Hepatocyte (in vitro differentiated cells): ENCODE results near the gene ATP8A2. TPM values are rescaled to one million over a fixed set of nuclear protein-coding genes. Genes with fewer than 3 reads are reported as not detected.

Source experiments
- DNase-seq: peaks from one replicate; pipeline ENCODE4 v3.0.0-alpha.2; 2016; ENCODE audit warnings: low spot score
- H2AFZ ChIP-seq: fragments of 200-600 bp; sonication (generic); 2 replicates; pipeline ENCODE4 v1.6.0; 2016; ENCODE audit warnings: antibody characterized with exemption, mild to moderate bottlenecking
- H3K27ac ChIP-seq: fragments of 200-600 bp; sonication (generic); 2 replicates; pipeline ENCODE4 v1.5.1; 2016; ENCODE audit warnings: mild to moderate bottlenecking
- H3K27me3 ChIP-seq: fragments of 200-600 bp; sonication (generic); 2 replicates; pipeline ENCODE4 v1.6.1; 2016
- H3K36me3 ChIP-seq: fragments of 200-600 bp; sonication (generic); replicated peaks from 2 replicates; pipeline ENCODE4 v1.5.1; 2016; ENCODE audit warnings: low read depth; ENCODE audit not compliant: insufficient read depth
- H3K4me1 ChIP-seq: fragments of 200-600 bp; sonication (generic); 2 replicates; pipeline ENCODE4 v1.5.1; 2016; ENCODE audit warnings: mild to moderate bottlenecking, moderate library complexity; ENCODE audit not compliant: insufficient read depth
- H3K4me2 ChIP-seq: fragments of 200-600 bp; sonication (generic); 2 replicates; pipeline ENCODE4 v1.6.0; 2016
- H3K4me3 ChIP-seq: fragments of 200-600 bp; sonication (generic); 2 replicates; pipeline ENCODE4 v1.5.1; 2016; ENCODE audit warnings: mild to moderate bottlenecking
- H3K79me2 ChIP-seq: fragments of 200-600 bp; sonication (generic); 2 replicates; pipeline ENCODE4 v1.6.0; 2017; ENCODE audit warnings: mild to moderate bottlenecking
- H3K9me2 ChIP-seq: fragments of 200-600 bp; sonication (generic); replicated peaks from 2 replicates; pipeline ENCODE4 v1.6.0; 2017; ENCODE audit warnings: mild to moderate bottlenecking; ENCODE audit not compliant: insufficient read depth
- H3K9me3 ChIP-seq: fragments of 200-600 bp; sonication (generic); 2 replicates; pipeline ENCODE4 v1.5.1; 2016; ENCODE audit warnings: low read depth, mild to moderate bottlenecking
- H4K20me1 ChIP-seq: fragments of 200-600 bp; sonication (generic); 2 replicates; pipeline ENCODE4 v1.6.0; 2016; ENCODE audit warnings: mild to moderate bottlenecking; ENCODE audit not compliant: insufficient read depth, poor library complexity, severe bottlenecking
- CTCF ChIP-seq: fragments of 200-600 bp; sonication (generic); IDR thresholded peaks from 2 replicates; pipeline ENCODE4 v1.5.1; 2016; ENCODE audit warnings: antibody characterized with exemption, mild to moderate bottlenecking; ENCODE audit not compliant: poor library complexity
- EZH2 ChIP-seq: fragments of 200-600 bp; sonication (generic); IDR thresholded peaks from 2 replicates; pipeline ENCODE4 v1.6.1; 2016; ENCODE audit warnings: antibody characterized with exemption, mild to moderate bottlenecking, borderline replicate concordance
- EZH2phosphoT487 ChIP-seq: fragments of 200-600 bp; sonication (generic); IDR thresholded peaks from one replicate; pipeline ENCODE4 v1.6.1; 2018; ENCODE audit warnings: antibody characterized with exemption, mild to moderate bottlenecking, low read depth, moderate library complexity; ENCODE audit not compliant: unreplicated experiment, severe bottlenecking
- WGBS: methylation state at CpG from one replicate; pipeline ENCODE4 v1.1.6; 2016; ENCODE audit warnings: low lambda C conversion rate; ENCODE audit errors: missing lambda C conversion rate; 5-methylcytosine and 5-hydroxymethylcytosine counted together
- polyA plus RNA-seq: library from polyadenylated mRNA; unstranded; fragments of >200 nt; fragmentation: Nextera tagmentation; extraction: Ambion mirVana; gene quantifications from 2 replicates; pipeline ENCODE4 v1.2.1, GENCODE V29; 2016
- total RNA-seq: library from RNA; depleted of rRNA; stranded (reverse); fragments of >200 nt; gene quantifications from 2 replicates; pipeline ENCODE4 v1.2.3, GENCODE V29; 2014

ATP8A2 gene
- total and polyA plus RNA-seq, 2 experiments from 2014 or later = 2.1 to 3.1 TPM

DNA sequence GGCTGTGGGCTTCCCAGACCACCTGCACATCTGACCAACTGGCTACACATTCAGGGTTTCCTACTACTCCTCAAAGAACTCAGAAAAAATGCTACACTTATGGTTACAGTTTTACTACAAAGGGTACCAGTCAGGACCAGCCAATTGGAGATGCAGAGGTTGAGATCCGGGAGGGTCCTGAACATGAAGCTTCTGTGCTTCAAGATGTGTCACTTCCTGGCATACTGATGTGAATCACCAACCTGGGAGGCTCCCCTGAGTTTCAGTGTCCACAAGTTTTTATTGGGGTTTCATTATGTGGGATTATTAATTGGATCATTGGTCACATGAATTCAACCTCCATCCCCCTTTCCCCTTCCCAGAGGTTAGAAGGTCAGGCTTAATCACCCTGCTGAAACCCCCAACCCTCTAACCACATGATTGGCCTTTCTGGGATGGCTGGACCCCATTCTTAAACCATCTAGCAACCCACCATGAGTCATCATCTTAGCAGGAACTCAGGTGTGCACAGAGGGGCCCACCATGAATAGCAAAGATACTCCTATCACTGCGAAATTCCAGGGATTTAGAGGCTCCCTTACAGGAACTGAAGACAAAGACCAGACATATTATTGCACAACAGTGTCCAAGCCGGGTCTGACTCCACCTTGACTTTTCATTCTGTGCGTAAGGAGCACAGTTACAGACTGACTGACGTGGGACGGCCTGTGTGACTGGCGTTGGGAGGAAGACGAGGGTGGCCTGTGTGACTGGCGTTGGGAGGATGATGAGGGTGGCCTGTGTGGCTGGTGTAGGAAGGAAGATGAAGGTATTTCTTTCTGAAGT, 90.7 kb downstream of the ATP8A2 start:
- H3K4me3 ChIP-seq = no peak overlapping the region
- H2AFZ ChIP-seq = no peak overlapping the region
- TF ChIP-seq CTCF = no peak
- no peak for TF ChIP-seq EZH2
- TF ChIP-seq EZH2phosphoT487 = no peak
- H3K9me2 ChIP-seq = no peaks in the 10 kb centered on the region
- H3K4me2 ChIP-seq = no peak overlapping the region
- no peaks in the 10 kb centered on the region for H4K20me1 ChIP-seq
- H3K27me3 ChIP-seq = peaks cover 5% of the 10 kb centered on the region
- no peaks in the 10 kb centered on the region for H3K79me2 ChIP-seq
- H3K4me1 ChIP-seq = no peaks in the 10 kb centered on the region
- no peak overlapping the region for H3K27ac ChIP-seq
- H3K36me3 ChIP-seq = no peaks in the 10 kb centered on the region
- no peaks in the 10 kb centered on the region for H3K9me3 ChIP-seq
- WGBS = 80% methylated on average over 9 of the region's 9 CpGs
- peak; percentile 11 for DNase-seq

GRCh38 chr13:25463496-25463895, 91.7 kb downstream of the ATP8A2 start:
- Histone ChIP-seq H3K79me2 (no peaks in the 10 kb centered on the region), H3K4me1 (no peaks in the 10 kb centered on the region), H4K20me1 (no peaks in the 10 kb centered on the region), H2AFZ (no peak overlapping the region), H3K9me2 (no peaks in the 10 kb centered on the region), H3K4me2 (no peak overlapping the region), H3K4me3 (no peak overlapping the region), H3K27ac (no peak overlapping the region), H3K36me3 (no peaks in the 10 kb centered on the region), H3K9me3 (no peaks in the 10 kb centered on the region), H3K27me3 (peaks cover 14% of the 10 kb centered on the region)
- no peak for DNase-seq
- TF ChIP-seq CTCF = no peak
- no peak for TF ChIP-seq EZH2phosphoT487
- no peak for TF ChIP-seq EZH2
- 86% methylated on average over 3 of the region's 3 CpGs for WGBS

- no peaks in the 10 kb centered on the region for H3K9me3 ChIP-seq
- no peak for DNase-seq
- H3K9me2 ChIP-seq = no peaks in the 10 kb centered on the region
- H3K4me2 ChIP-seq = no peak overlapping the region
- no peak overlapping the region for H2AFZ ChIP-seq
- 77% methylated on average over 4 of the region's 4 CpGs for WGBS
- no peaks in the 10 kb centered on the region for H3K36me3 ChIP-seq
- H3K27me3 ChIP-seq = peaks cover 38% of the 10 kb centered on the region
- no peaks in the 10 kb centered on the region for H3K4me1 ChIP-seq
- no peaks in the 10 kb centered on the region for H4K20me1 ChIP-seq
- H3K79me2 ChIP-seq = no peaks in the 10 kb centered on the region
- no peak for TF ChIP-seq EZH2phosphoT487
- H3K4me3 ChIP-seq = no peak overlapping the region
- H3K27ac ChIP-seq = no peak overlapping the region
Observed at GRCh38 chr13:25466880-25467279, 95.1 kb downstream of the ATP8A2 start.

- 3% methylated on average over 36 of the region's 75 CpGs for WGBS
- Histone ChIP-seq H3K9me3 (no peaks in the 10 kb centered on the region), H3K27ac (no peak overlapping the region), H3K9me2 (no peaks in the 10 kb centered on the region), H2AFZ (peak overlapping the region; percentile 49), H3K36me3 (no peaks in the 10 kb centered on the region), H3K4me2 (peak overlapping the region; percentile 85), H3K4me1 (no peaks in the 10 kb centered on the region), H4K20me1 (no peaks in the 10 kb centered on the region), H3K79me2 (no peaks in the 10 kb centered on the region), H3K27me3 (peaks cover 38% of the 10 kb centered on the region), H3K4me3 (peak overlapping the region; percentile 29)
- DNase-seq = peak; percentile 66
- peak; percentile 43 for TF ChIP-seq EZH2phosphoT487
- TF ChIP-seq CTCF = no peak
- TF ChIP-seq EZH2 = peak; percentile 71
Observed at GRCh38 chr13:25468325-25469168, 96.8 kb downstream of the ATP8A2 start.
